SW480 (cell line): ENCODE measurements around the gene MYLK4.

Source experiments
- DNase-seq: peaks from one replicate; pipeline ENCODE4 v3.0.0-alpha.2; 2016; ENCODE audit warnings: low spot score

Gene MYLK4

GRCh38 chr6:2626401-2626800, 124.3 kb downstream of the MYLK4 start:
- DNase-seq, result no peak

GRCh38 chr6:2625581-2625980, 125.1 kb downstream of the MYLK4 start:
- DNase-seq, result no peak

DNA sequence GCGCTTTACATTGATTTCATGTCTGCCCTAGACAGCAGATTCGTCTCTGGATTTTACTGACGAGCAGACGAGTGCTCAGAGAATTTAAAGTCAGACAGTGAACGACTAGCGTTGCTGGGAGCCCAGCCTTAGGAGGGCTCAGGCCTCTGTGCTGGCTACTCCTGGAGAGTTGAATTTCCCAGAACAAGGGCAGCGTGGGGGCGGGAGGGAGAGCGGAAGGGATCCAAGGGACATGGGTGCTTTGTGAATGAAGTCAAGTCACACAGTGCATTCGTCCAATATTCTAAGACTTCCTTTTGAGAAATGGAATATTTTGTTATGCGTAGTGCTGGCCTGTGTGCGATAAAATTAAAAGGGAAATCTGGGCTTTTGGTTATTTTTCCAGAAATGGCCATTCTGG, 126.5 kb downstream of the MYLK4 start:
- no peak for DNase-seq

DNA sequence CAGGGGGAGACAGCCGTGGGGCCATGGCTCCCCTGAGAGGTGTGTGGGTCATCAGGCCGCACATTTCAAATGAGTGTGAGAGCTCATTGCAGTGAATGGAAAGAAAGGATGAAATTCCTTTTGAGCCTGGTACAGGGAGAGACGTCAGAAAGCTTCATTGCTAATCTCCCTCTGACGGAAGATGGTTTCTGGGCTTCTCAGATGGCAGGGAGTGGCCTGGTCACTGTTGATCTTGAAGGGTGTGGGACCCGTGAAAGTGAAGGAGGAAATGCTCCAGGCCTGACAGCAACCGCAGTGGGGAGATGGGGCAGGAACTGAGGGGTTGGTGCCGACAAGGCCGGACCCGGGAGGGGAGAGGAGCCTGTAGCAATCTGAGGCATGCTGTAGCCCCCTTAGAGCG, 127.4 kb downstream of the MYLK4 start:
- no peak for DNase-seq

- DNase-seq, result no peak
Measured at GRCh38 chr6:2622671-2623070, 128.1 kb downstream of the MYLK4 start.

GRCh38 chr6:2619651-2620050, 131.1 kb downstream of the MYLK4 start:
- DNase-seq, result no peak

DNA sequence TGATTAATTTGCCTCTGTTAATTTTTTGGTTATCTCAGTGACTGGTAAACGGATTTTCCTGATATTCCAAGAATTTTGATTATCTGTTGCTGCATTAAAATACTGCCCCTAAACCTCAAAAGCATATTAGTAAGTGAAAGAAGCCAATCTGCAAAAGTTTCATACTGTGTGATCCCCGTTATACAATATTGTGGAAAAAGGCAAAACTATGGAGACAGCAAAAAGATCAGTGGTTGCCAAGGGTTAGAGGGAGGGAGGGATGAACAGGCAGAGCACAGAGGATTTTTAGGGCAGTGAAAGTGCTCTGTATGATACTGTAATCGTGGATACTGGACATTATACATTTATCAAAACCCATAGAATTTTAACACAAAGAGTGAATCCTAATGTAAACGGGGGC, 133.0 kb downstream of the MYLK4 start:
- DNase-seq, result no peak

GRCh38 chr6:2616811-2617210, 133.9 kb downstream of the MYLK4 start:
- DNase-seq, result no peak

GRCh38 chr6:2615251-2615650, 135.5 kb downstream of the MYLK4 start:
- no peak for DNase-seq

DNA sequence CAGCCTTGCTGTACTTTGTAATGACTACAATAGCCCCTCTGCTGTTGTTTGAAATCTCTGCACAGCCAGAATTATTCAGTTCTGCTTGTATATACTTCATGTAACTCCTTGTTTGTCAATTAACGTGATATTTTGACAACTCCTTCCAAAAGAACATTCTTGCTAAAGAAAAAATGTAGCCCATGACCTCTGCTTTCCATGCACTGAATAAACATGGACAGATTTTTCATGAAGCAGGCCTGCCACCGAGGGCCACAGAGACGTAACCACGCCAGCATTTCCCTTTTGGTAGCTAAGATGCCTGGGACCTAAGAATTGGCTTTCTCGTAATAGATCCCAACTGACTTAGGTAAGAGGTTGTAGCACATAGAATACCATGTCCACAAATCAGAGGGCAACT, 135.9 kb downstream of the MYLK4 start:
- DNase-seq, result no peak

GRCh38 chr6:2614155-2614554, 136.6 kb downstream of the MYLK4 start:
- DNase-seq, result no peak
